ENCODE measurements around the gene ADAM19.
"Not testable (repeated sequence)": the region's sequence is repeated elsewhere in the genome, so short reads cannot be mapped to it uniquely, and the experiment has no call there.

Gene ADAM19

GRCh38 chr5:157511651-157512644 is 63.6 kb downstream of the ADAM19 start:
- peak; percentile 15 to 19 for DNase-seq

DNA sequence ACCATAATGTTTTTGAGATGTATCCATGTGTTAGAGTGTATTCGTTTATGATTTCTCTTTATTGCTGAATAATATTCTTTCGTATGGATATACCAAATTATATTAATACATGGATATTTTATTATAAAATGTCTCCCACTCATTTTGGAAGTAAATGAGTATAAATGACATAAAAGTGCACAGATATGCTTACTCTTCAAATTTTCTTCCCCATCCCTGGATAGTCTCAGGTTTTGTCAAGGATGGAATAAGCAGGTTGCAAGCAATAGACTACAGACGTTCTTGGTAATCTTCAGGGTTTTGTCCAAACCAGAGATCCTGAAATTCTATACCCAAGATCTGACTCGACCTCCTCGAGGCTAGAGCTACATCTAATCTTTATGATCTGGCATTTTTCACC is 64.9 kb downstream of the ADAM19 start:
- no peak for DNase-seq

GRCh38 chr5:157509587-157509986 is 66.0 kb downstream of the ADAM19 start:
- DNase-seq = no peak

- no peak for DNase-seq
Measured at GRCh38 chr5:157509093-157509492, 66.5 kb downstream of the ADAM19 start.

GRCh38 chr5:157506981-157507780 is 68.4 kb downstream of the ADAM19 start:
- DNase-seq = no peak

- no peak for DNase-seq
Measured at GRCh38 chr5:157506066-157506590, 69.4 kb downstream of the ADAM19 start.

DNA sequence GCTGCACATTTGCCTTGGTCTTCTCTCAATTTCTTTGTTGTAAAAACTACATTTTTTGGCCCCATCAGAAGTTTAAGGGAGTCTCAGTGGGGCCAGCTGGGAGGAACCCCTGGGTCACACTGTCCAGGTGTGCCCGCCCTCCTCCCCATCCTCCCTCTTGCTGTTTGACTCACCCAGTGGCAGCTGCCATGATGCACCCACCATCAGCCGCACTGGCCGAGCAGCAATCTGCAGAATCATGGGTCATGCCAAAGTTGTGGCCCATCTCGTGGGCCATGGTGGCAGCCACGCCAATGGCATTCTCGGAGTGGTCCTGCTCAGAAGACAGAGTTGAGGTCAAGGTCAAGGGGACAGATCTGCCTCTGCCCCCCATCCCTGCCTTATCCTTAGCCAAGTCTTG is 70.1 kb downstream of the ADAM19 start:
- no peak for DNase-seq

DNA sequence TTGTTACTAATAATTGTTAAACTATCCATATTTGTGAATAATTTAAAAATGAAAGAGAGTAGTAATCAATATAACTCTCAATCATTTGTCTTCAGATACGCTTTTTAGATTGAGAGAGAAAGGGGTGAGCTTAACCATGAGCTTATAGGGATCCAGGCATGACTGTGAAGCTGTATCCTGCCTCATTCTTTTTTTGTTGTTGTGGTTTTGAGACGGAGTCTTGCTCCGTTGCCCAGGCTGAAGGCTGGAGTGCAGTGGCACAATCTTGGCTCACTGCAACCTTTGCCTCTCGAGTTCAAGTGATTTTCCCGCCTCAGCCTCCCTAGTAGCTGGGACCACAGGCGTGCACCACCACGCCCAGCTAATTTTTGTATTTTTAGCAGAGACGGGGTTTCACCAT is 71.5 kb downstream of the ADAM19 start:
- no peak for DNase-seq

DNA sequence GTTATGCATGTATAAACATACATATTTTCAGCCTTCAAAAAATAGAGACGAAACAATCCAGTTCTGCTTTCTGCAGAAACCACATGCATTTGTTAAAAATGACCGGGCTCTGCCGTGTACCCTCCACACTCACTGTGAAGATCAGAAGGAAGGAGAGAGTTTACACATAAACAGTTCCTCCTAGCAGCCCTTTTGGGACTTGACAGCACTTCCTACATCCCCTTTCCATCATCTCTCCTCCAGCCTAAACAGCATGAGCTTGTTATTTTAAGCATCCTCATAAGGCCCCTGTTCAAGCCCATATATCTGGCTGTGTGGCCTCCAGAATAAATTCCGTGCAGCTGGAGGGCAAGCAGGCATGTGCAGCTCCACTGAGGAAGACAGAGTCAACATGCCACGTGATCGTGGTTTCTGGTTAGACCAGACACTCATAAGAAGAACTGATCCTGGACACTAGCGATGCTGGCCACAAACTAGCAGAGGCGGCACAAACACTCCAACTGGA is 73.4 kb downstream of the ADAM19 start:
- DNase-seq = no peak

DNA sequence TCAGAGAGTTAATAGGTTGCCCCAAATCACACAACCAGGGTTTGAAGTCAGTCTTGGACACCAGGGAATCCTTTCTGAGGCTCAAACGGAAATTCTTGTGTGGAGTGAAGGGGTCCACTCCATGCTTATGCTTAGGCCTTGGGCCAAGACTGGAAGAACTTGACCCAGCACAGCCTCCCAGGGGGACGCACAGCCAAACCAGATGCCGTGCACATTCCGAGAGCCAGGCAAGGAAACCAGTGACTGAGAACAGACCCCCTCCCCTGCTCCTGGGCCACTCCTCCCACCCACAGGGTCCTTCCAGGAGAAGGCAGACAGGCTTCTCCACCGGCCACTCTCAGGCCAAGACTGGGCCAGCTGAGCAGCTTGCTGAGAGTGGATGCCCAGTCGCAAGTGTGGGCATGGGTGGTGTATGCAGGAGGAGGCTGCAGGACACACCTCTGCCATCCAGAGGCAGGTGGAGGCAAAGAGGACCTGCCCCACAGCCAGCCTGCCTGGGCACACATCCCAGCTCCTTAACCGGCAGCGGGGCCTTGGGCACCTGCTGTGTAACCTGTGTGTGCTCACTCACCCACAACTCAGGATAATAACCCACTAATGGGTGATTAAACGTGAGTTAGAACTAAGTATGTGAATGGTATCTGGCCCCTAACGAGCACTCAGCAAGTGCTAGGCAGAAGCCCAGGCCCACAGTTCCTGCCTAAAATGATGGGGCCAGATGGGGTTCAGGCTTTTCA is 77.5 kb downstream of the ADAM19 start:
- DNase-seq = no peak

DNA sequence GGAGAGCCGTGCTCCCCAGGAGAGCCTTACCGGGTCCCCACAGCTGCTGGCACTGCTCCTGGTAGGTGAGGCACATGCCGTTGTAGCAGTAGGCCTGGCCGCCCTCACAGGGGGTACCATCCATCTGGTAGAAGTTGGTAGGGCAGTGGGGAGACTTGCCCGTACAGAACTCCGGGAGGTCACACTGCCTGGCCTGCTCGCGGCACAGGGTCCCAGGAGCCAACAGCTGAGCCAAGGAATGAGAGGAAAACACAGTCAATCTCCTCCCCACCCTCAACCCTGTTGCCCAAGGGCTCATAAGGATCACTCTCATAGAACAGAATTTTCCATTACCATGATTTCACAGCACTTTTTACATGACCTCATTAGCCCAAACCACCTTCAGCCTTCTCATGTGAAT is 78.7 kb downstream of the ADAM19 start:
- DNase-seq = no peak

GRCh38 chr5:157494178-157494832 is 81.3 kb downstream of the ADAM19 start:
- no peak for DNase-seq

DNA sequence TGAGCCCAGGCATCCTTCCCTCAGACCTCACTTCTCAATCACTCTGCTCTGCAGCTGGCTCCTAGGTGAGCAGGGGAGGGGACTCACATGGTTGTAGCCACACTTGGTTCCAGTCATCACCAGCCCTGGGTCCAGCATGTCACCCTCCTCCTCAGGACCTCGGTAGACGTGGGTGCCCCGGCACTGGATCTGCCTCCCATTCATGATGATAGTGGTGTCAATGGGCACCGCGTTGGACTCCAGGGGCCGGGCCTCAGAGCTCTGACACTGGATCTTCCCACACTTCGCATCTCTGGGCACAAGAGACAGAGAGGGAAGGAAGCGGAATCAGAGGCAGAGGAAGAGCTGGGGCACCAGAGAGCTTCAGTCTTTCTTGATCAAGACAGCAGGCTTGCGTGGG is 82.7 kb downstream of the ADAM19 start:
- DNase-seq = no peak

- no peak for DNase-seq
Measured at GRCh38 chr5:157491471-157491995, 84.0 kb downstream of the ADAM19 start.

DNA sequence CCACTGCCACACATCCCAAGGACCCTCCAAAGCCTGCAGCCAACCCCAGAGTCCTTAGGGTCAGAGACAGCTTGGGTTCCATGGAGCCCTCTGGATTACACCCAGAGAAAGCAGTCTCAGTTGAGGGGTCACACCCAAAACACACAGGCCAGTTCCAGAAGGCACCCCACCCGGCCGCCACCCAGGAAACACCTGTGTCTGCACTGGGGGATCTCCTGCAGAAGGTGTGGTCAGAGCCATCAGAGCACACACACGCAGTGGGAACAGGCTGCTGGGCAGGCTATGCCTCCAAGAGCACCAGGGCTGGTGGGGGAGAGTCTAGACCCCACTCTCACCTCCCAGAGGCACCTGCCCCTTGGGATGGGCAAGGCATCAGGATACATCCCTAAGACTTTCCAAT is 88.2 kb downstream of the ADAM19 start:
- no peak for DNase-seq

- DNase-seq = no peak
Measured at GRCh38 chr5:157486861-157487260, 88.7 kb downstream of the ADAM19 start.

GRCh38 chr5:157486221-157486681 is 89.3 kb downstream of the ADAM19 start:
- DNase-seq = no peak

- DNase-seq = no peak
Measured at GRCh38 chr5:157485811-157486210, 89.8 kb downstream of the ADAM19 start.

DNA sequence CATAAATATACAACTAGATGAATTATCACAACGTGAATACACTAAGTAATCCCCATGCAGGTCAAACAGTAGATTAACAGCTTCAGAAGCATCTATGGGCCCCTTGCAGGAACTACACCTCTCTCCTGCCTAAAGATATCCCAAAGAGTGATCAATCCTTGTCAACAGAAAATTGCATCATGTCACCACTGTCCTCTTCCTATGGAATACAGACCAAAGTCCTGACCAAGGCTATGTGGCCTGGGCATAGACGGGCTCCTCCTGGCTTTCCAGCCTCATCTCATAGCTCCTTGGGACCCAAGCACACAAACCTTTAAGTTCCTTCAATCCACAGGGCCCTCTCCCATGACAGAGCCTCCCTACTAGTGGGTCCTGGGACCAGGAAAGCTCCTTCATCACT is 90.2 kb downstream of the ADAM19 start:
- no peak for DNase-seq

DNA sequence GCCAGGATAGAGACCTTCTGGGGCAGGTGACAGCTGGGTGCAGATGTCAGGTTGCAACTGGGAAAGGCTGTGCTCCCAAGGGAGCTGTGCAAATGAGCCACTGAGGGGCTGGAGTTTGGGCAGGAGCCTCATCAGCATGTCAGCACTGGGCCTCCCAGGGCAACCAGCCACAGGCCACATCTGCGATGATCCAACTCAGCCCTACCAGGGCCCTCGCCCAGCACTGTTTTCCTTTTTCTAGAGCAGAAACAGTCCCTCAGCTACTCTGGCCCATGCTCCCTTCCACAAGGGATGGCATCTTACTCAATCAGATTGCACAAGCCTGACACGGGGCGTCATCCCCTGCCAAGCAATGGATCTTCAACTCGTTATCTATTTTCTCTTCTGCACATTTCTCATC is 90.8 kb downstream of the ADAM19 start:
- no peak for DNase-seq

- not testable (repeated sequence) for DNase-seq
Measured at GRCh38 chr5:157482702-157483101, 92.9 kb downstream of the ADAM19 start.

DNA sequence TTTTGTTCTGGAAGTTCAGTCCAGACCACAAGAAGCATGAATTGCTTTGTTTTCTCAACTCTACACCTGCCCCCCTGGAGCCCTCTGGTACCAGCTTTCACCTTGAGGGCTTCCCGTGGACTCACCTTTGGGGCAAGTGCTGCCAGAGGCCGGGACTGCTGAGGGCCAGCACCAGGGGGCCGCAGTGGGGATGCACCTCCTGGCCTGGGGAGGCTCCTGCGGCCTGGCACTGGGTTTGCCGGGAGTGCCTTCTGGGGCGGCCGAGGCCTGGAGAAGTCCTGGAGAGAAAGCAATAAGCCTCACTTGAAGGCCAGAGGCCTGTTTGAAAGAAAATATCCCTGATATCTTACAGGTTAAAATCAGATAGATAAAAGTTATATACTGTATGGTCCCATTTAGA is 93.9 kb downstream of the ADAM19 start:
- no peak for DNase-seq

Measured in stimulated activated CD4-positive, alpha-beta T cell treated with anti-CD3 and anti-CD28 coated beads, Interleukin-2, amount 100 ng/mL, for 48 hours (primary cell).